Glutamatergic neuron (in vitro differentiated cells): Measurements from ENCODE around the gene PLEKHA6. TPM values are rescaled to one million over a fixed set of nuclear protein-coding genes. Genes with fewer than 3 reads are reported as not detected.

Experiments
- DNase-seq: peaks from one replicate; pipeline ENCODE4 v3.0.0; 2022
- H3K27ac Mint-ChIP-seq: one replicate; pipeline ENCODE4 v1.8.0; 2020; ENCODE audit warnings: mild to moderate bottlenecking, mixed read lengths, inconsistent platforms; ENCODE audit not compliant: unreplicated experiment
- H3K27me3 Mint-ChIP-seq: one replicate; pipeline ENCODE4 v1.8.0; 2020; ENCODE audit warnings: mild to moderate bottlenecking, moderate library complexity, mixed read lengths, inconsistent platforms; ENCODE audit not compliant: unreplicated experiment
- H3K36me3 Mint-ChIP-seq: one replicate; pipeline ENCODE4 v1.8.0; 2020; ENCODE audit warnings: mild to moderate bottlenecking, mixed read lengths, inconsistent platforms; ENCODE audit not compliant: unreplicated experiment
- H3K4me1 Mint-ChIP-seq: one replicate; pipeline ENCODE4 v1.8.0; 2020; ENCODE audit warnings: mild to moderate bottlenecking, low read depth, mixed read lengths, inconsistent platforms; ENCODE audit not compliant: unreplicated experiment
- H3K4me3 Mint-ChIP-seq: one replicate; pipeline ENCODE4 v1.8.0; 2020; ENCODE audit warnings: mild to moderate bottlenecking, mixed read lengths, inconsistent platforms; ENCODE audit not compliant: unreplicated experiment
- H3K9me3 Mint-ChIP-seq: one replicate; pipeline ENCODE4 v1.8.0; 2020; ENCODE audit warnings: mild to moderate bottlenecking, moderate library complexity, mixed read lengths, inconsistent platforms; ENCODE audit not compliant: unreplicated experiment
- total RNA-seq: library from RNA; stranded (reverse); fragmentation: NEBNext Ultra II Directional; extraction: Animal tissue kit (Norgen Biotek cat#: 25700); gene quantifications from one replicate; pipeline ENCODE4 v1.2.1, GENCODE V29; 2021; ENCODE audit not compliant: unreplicated experiment
- TF ChIP-seq, protein P1 (sequence below): fragments of 200-600 bp; sonication (generic); IDR thresholded peaks from one replicate; pipeline ENCODE4 v1.5.0; 2021; ENCODE audit not compliant: partially characterized antibody, unreplicated experiment

The PLEKHA6 gene
- total RNA-seq, 1 donor from 2014 or later, result 72.7 TPM

DNA sequence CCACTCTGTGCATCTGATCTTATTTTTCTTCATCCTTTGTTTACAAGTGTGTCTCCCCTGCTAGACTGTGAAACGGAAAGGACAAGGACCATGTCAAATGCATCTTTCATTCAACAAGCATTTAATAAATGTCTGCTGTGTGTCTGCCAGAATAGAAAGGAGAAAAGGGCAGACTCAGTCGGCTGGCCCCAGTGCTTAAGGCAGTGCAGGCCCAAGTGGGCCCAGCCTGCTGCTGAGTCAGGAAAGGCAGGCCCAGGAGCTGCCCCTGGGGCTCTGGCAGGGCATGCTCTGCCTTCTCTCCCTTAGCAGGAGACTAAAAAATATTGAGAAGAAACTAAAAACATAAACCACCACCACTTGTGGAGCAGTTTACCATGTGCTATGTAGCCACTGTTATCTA is 38.1 kb downstream of the PLEKHA6 start:
- Mint-ChIP-seq H3K4me1 (peaks cover 4% of the 10 kb centered on the region), H3K4me3 (no peak overlapping the region), H3K9me3 (no peaks in the 10 kb centered on the region), H3K27me3 (peaks cover 3% of the 10 kb centered on the region), H3K36me3 (no peaks in the 10 kb centered on the region), H3K27ac (no peak overlapping the region)
- TF ChIP-seq, protein P1, sequence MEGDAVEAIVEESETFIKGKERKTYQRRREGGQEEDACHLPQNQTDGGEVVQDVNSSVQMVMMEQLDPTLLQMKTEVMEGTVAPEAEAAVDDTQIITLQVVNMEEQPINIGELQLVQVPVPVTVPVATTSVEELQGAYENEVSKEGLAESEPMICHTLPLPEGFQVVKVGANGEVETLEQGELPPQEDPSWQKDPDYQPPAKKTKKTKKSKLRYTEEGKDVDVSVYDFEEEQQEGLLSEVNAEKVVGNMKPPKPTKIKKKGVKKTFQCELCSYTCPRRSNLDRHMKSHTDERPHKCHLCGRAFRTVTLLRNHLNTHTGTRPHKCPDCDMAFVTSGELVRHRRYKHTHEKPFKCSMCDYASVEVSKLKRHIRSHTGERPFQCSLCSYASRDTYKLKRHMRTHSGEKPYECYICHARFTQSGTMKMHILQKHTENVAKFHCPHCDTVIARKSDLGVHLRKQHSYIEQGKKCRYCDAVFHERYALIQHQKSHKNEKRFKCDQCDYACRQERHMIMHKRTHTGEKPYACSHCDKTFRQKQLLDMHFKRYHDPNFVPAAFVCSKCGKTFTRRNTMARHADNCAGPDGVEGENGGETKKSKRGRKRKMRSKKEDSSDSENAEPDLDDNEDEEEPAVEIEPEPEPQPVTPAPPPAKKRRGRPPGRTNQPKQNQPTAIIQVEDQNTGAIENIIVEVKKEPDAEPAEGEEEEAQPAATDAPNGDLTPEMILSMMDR, result no peak
- no peak for DNase-seq

DNA sequence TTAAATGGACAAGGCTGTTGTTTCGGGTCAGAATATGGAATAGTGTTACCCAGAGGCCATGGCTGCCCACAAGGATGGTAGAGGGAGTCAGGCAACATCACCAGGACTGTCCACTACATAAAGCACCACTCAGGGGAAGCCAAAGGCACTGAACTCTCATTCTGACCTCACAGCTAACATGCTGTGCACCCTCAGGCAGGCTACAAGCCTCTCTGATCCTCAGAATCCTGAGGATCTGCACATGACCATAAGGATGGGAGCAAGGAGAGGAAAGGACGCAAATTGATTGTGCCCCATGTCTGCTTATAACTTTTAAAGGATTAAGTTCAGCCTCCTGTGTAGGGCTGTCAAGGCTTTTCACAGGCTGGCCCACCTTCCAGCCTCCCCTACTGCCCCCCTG is 38.7 kb downstream of the PLEKHA6 start:
- TF ChIP-seq, protein P1, result no peak
- Mint-ChIP-seq H3K9me3 (no peaks in the 10 kb centered on the region), H3K27ac (no peak overlapping the region), H3K4me3 (no peak overlapping the region), H3K4me1 (peaks cover 6% of the 10 kb centered on the region), H3K27me3 (peaks cover 3% of the 10 kb centered on the region), H3K36me3 (no peaks in the 10 kb centered on the region)
- DNase-seq, result no peak

DNA sequence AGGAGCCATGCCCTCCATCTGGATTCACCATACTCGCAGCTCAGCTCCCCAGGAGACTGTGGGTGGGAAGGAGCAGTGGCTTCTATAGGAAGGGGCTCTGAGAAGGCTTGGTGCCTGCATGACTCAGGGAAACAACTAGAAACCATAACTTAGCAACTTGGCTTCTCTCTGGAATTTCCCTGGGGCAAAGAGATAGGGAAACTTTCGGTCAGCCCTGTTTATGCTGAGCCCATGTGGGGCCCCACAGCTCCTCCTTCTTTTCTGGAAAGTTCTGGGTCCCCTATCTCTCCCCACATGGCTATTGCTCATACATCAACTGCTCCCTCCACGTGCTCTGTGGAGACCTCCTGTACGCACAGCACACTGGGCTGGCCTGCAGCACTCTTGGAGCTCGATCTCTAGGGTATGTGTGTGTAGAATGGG is 39.3 kb downstream of the PLEKHA6 start:
- Mint-ChIP-seq H3K27ac (no peak overlapping the region), H3K36me3 (no peaks in the 10 kb centered on the region), H3K4me1 (peaks cover 12% of the 10 kb centered on the region), H3K27me3 (peaks cover 3% of the 10 kb centered on the region), H3K9me3 (no peaks in the 10 kb centered on the region), H3K4me3 (no peak overlapping the region)
- DNase-seq, result no peak
- TF ChIP-seq, protein P1, result no peak

DNA sequence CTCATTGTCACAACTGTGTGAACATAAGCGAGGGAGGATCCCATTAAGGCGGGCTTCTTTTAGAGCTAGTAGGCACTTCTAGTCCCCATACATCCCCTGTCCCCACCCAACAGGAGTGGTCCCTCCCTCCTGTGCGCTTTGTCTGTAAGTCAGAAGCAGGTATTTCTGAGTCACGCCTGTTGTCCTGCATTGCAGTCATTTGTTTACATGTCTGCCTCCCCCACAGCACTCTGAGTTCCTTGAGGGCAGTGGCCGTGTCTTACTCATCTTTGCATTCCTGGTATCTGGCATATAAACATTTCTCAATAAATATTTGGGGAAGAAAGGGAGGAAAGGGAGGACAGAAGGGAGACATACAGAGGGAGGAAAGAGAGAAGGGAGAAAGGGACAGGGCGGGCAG is 40.3 kb downstream of the PLEKHA6 start:
- Mint-ChIP-seq H3K9me3 (no peaks in the 10 kb centered on the region), H3K27me3 (peaks cover 3% of the 10 kb centered on the region), H3K36me3 (no peaks in the 10 kb centered on the region), H3K4me3 (no peak overlapping the region), H3K27ac (no peak overlapping the region), H3K4me1 (peaks cover 16% of the 10 kb centered on the region)
- DNase-seq, result no peak
- TF ChIP-seq, protein P1, result no peak

DNA sequence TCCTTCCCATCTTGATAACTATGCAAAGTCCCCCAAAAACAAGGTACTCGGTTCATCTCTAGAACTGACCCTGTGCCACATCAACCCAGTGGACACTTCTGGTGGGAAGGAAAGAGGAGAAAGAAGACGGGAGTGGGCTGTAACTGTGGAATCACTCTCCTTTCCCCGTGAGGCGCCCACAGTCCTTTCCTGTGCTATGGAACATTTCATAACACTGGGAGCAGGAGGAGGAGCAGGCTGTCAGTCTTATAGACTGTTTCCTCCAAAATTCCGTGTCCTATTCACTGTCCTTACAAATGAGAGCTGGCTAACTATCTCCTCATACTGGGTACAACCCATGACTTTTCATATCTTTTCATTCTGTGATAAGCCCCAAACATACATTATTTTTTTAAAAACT is 40.7 kb downstream of the PLEKHA6 start:
- Mint-ChIP-seq H3K27me3 (peaks cover 2% of the 10 kb centered on the region), H3K4me3 (no peak overlapping the region)

More for the DNA sequence above, 40.7 kb downstream of the PLEKHA6 start:
- H3K9me3 Mint-ChIP-seq, result no peaks in the 10 kb centered on the region
- TF ChIP-seq, protein P1, result no peak
- H3K27ac Mint-ChIP-seq, result no peak overlapping the region
- peaks cover 16% of the 10 kb centered on the region for H3K4me1 Mint-ChIP-seq
- DNase-seq, result no peak
- H3K36me3 Mint-ChIP-seq, result no peaks in the 10 kb centered on the region
